NB4 (cell line): Measurements from ENCODE around the gene APC.

Experiments used
- DNase-seq: peaks from one replicate; pipeline ENCODE4 v3.0.0; 2010; ENCODE audit warnings: low read depth
- H3K4me3 ChIP-seq: one replicate; pipeline ENCODE4 v1.5.1; 2011; ENCODE audit warnings: mild to moderate bottlenecking, low read depth, low read length, moderate library complexity
- CTCF ChIP-seq: IDR thresholded peaks from one replicate; pipeline ENCODE4 v1.5.1; 2012; ENCODE audit warnings: low read depth, low read length
- MAX ChIP-seq: IDR thresholded peaks from 2 replicates; pipeline ENCODE4 v1.6.1; 2011; ENCODE audit warnings: low read depth, low read length
- MYC ChIP-seq: IDR thresholded peaks from 2 replicates; pipeline ENCODE4 v1.6.1; 2011; ENCODE audit warnings: low read depth, low read length
- POLR2A ChIP-seq: IDR thresholded peaks from 2 replicates; pipeline ENCODE4 v1.6.1; 2011; ENCODE audit warnings: mild to moderate bottlenecking; ENCODE audit not compliant: insufficient read length; ENCODE audit errors: extremely low read depth

Gene APC

DNA sequence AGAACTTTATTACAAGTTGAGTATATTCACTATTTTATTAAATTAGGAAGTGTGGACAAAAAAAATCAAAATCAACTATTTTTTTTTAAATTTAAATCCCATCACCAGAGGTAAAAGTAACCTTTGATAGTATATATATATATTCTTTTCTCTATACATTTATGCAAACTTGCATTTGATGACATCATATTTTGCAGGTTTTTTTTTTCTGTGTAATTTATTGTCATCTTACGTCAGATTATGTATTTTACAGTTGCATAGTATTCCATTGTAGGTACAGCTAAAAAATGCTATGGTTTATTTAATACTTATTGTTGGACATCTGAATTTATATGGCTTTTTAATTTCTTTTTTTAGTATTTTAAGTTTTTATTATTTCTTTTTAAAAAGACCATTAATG, 25.5 kb downstream of the APC start:
- H3K4me3 ChIP-seq: no peak overlapping the region
- TF ChIP-seq MYC (no peak), MAX (no peak), POLR2A (no peak), CTCF (no peak)

GRCh38 chr5:112772124-112772523, 34.4 kb downstream of the APC start:
- H3K4me3 ChIP-seq: no peak overlapping the region
- DNase-seq: no peak
- TF ChIP-seq MAX (no peak), MYC (no peak)

More for the DNA sequence above, 25.5 kb downstream of the APC start:
- no peak for DNase-seq

DNA sequence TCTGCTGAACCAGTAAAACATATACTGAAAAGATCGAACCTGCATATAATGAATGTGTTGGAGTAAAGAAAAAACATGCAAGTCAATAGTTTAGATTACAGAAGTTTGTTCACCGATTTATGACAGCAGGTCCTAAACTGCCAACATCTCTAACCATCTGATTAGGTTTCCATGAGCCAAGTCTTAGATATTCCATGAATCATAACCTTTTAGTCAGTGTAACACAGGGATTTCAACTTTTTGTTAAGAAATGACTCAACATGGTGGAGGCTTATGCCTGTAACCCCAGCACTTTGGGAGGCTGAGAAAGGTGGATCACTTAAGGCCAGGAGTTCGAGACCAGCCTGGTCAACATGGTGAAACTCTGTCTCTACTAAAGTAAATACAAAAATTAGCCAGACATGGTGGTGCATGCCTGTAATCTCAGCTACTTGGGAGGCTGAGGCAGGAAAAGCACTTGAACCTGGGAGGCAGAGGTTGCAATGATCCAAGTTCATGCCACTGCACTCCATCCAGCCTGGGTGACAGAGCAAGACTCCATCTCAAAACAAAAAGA, 38.7 kb downstream of the APC start:
- TF ChIP-seq MYC (no peak), CTCF (no peak), MAX (no peak), POLR2A (no peak)
- H3K4me3 ChIP-seq: no peak overlapping the region
- DNase-seq: no peak

DNA sequence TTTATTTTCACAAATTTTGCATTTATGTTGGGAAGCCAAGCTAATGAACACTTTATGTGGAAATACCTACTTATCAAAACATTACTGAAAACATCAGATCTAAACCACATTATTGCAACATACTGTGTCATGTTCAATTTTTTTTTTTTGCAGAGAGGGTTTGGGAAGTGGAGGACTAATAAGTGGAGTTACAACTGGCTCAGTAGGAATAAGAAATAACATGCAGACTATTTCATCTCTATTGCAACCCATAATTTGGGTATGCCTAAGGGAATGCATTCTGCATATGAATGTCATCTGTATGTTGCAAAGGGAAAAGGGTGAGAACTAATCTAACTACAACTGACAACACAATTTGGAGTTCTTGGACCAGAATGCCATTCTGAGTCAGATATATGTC, 41.8 kb downstream of the APC start:
- peak; percentile 29 for DNase-seq
- TF ChIP-seq POLR2A: no peak
- TF ChIP-seq CTCF: no peak
- TF ChIP-seq MYC: no peak
- no peak for TF ChIP-seq MAX
- no peak overlapping the region for H3K4me3 ChIP-seq

DNA sequence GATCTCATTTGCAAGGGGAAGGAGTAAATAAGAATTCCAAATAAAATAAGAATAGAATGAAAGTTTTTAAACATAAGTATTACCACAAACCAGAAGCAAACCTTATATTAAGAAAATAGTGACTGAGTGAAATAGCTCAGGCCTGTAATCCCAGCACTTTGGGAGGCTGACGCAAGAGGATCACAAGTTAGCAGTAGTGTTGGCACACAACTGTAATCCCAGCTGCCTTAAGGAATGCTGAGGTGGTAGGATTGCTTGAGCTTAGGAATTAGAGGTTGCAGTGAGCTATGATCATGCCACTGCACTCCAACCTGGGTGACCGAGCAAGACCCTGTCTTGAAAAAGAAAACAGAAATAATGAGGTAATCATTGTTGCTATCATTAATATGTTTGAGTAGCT, 47.0 kb downstream of the APC start:
- DNase-seq: no peak
- H3K4me3 ChIP-seq: no peak overlapping the region
- TF ChIP-seq MAX: no peak
- TF ChIP-seq MYC: no peak
- no peak for TF ChIP-seq POLR2A
- TF ChIP-seq CTCF: no peak

GRCh38 chr5:112787261-112787660, 49.6 kb downstream of the APC start:
- DNase-seq: no peak
- TF ChIP-seq MAX (no peak), POLR2A (no peak), MYC (no peak), CTCF (no peak)

More at GRCh38 chr5:112787261-112787660, 49.6 kb downstream of the APC start:
- H3K4me3 ChIP-seq: no peak overlapping the region
